H9 (cell line): ENCODE data around the gene RNU4-1. TPM values are rescaled to one million over a fixed set of nuclear protein-coding genes. Genes with fewer than 3 reads are reported as not detected.
A peak's percentile ranks its signal among the peaks of the same experiment; 100 is the strongest.

ENCODE experiments used
- DNase-seq: peaks from one replicate; pipeline ENCODE4 v3.0.0-alpha.2; 2017
- H2AFZ ChIP-seq: one replicate; pipeline ENCODE4 v1.6.1; 2013; ENCODE audit warnings: mild to moderate bottlenecking, low read length, control low read depth, moderate library complexity
- H2AK5ac ChIP-seq: 2 replicates; pipeline ENCODE4 v1.6.1; 2013; ENCODE audit warnings: low read length, control low read depth, mixed read lengths; ENCODE audit not compliant: insufficient read length
- H2BK120ac ChIP-seq: one replicate; pipeline ENCODE4 v1.6.1; 2013; ENCODE audit warnings: low read depth, mild to moderate bottlenecking, low read length, control low read depth, inconsistent platforms; ENCODE audit not compliant: poor library complexity, severe bottlenecking
- H2BK12ac ChIP-seq: 2 replicates; pipeline ENCODE4 v1.6.1; 2013; ENCODE audit warnings: low read length, control low read depth, mixed read lengths, low read depth; ENCODE audit not compliant: insufficient read length
- H2BK15ac ChIP-seq: 2 replicates; pipeline ENCODE4 v1.6.1; 2013; ENCODE audit warnings: low read depth, low read length, control low read depth
- H2BK20ac ChIP-seq: one replicate; pipeline ENCODE4 v1.6.1; 2013; ENCODE audit warnings: low read depth, mild to moderate bottlenecking, low read length, control low read depth, inconsistent platforms; ENCODE audit not compliant: poor library complexity, severe bottlenecking
- H2BK5ac ChIP-seq: 2 replicates; pipeline ENCODE4 v1.6.1; 2013; ENCODE audit warnings: low read length, control low read depth, mixed read lengths; ENCODE audit not compliant: insufficient read length
- H3K14ac ChIP-seq: 2 replicates; pipeline ENCODE4 v1.6.1; 2013; ENCODE audit warnings: low read length, control low read depth; ENCODE audit not compliant: insufficient read depth
- H3K18ac ChIP-seq: 2 replicates; pipeline ENCODE4 v1.6.1; 2013; ENCODE audit warnings: low read depth, mild to moderate bottlenecking, mixed read lengths, low read length, control low read depth; ENCODE audit not compliant: insufficient read length
- H3K23ac ChIP-seq: 2 replicates; pipeline ENCODE4 v1.6.1; 2013; ENCODE audit warnings: low read length, control low read depth, mixed read lengths, low read depth; ENCODE audit not compliant: insufficient read length
- H3K23me2 ChIP-seq: 2 replicates; pipeline ENCODE4 v1.6.1; 2013; ENCODE audit warnings: low read depth, mild to moderate bottlenecking, mixed read lengths, low read length, control low read depth; ENCODE audit not compliant: insufficient read length, poor library complexity, severe bottlenecking
- H3K27ac ChIP-seq: 2 replicates; pipeline ENCODE4 v1.5.1; 2013; ENCODE audit warnings: low read length, control low read depth, mixed read lengths, low read depth; ENCODE audit not compliant: insufficient read length
- H3K27me3 ChIP-seq: 2 replicates; pipeline ENCODE4 v1.6.1; 2013; ENCODE audit warnings: low read length, control low read depth, inconsistent platforms; ENCODE audit not compliant: insufficient read depth
- H3K4ac ChIP-seq: 2 replicates; pipeline ENCODE4 v1.6.1; 2013; ENCODE audit warnings: low read depth, mild to moderate bottlenecking, control low read depth, inconsistent platforms, low read length, moderate library complexity
- H3K4me1 ChIP-seq: 2 replicates; pipeline ENCODE4 v1.6.1; 2013; ENCODE audit warnings: low read length, control low read depth, inconsistent platforms; ENCODE audit not compliant: insufficient read depth
- H3K4me2 ChIP-seq: 2 replicates; pipeline ENCODE4 v1.6.1; 2013; ENCODE audit warnings: low read length, control low read depth, mixed read lengths; ENCODE audit not compliant: insufficient read length, insufficient read depth
- H3K56ac ChIP-seq: 2 replicates; pipeline ENCODE4 v1.6.1; 2013; ENCODE audit warnings: low read depth, mild to moderate bottlenecking, mixed read lengths, low read length, control low read depth; ENCODE audit not compliant: insufficient read length
- H3K79me1 ChIP-seq: 2 replicates; pipeline ENCODE4 v1.6.1; 2013; ENCODE audit warnings: low read depth, mild to moderate bottlenecking, moderate library complexity, low read length, control low read depth, inconsistent platforms; ENCODE audit not compliant: insufficient read depth, poor library complexity, severe bottlenecking
- H3K79me2 ChIP-seq: 2 replicates; pipeline ENCODE4 v1.6.1; 2013; ENCODE audit warnings: low read length, control low read depth, inconsistent platforms; ENCODE audit not compliant: insufficient read depth
- H3K9ac ChIP-seq: 2 replicates; pipeline ENCODE4 v1.6.1; 2013; ENCODE audit warnings: low read length, control low read depth, mixed read lengths; ENCODE audit not compliant: insufficient read length; ENCODE audit errors: extremely low read depth
- H3K9me3 ChIP-seq: one replicate; pipeline ENCODE4 v1.6.1; 2013; ENCODE audit warnings: low read depth, low read length, inconsistent platforms; ENCODE audit not compliant: control insufficient read depth
- H3T11ph ChIP-seq: one replicate; pipeline ENCODE4 v1.6.1; 2013; ENCODE audit warnings: mild to moderate bottlenecking, low read length, control low read depth, inconsistent platforms
- H4K20me1 ChIP-seq: one replicate; pipeline ENCODE4 v1.6.1; 2013; ENCODE audit not compliant: control insufficient read depth, insufficient read length, insufficient read depth
- H4K5ac ChIP-seq: 2 replicates; pipeline ENCODE4 v1.6.1; 2013; ENCODE audit warnings: low read depth, mild to moderate bottlenecking, mixed read lengths, low read length, control low read depth; ENCODE audit not compliant: insufficient read length
- H4K8ac ChIP-seq: replicated peaks from 2 replicates; pipeline ENCODE4 v1.6.1; 2013; ENCODE audit warnings: low read length, control low read depth, mixed read lengths, low read depth; ENCODE audit not compliant: insufficient read length
- H4K91ac ChIP-seq: 2 replicates; pipeline ENCODE4 v1.6.1; 2013; ENCODE audit warnings: low read depth, mild to moderate bottlenecking, moderate library complexity, mixed read lengths, low read length, control low read depth; ENCODE audit not compliant: insufficient read length
- H3K27ac Mint-ChIP-seq, 3 experiments: 2 replicates in 2 of 3; 3 replicates in 1 of 3; pipeline ENCODE4 v1.8.0; 2020 to 2021; ENCODE audit warnings: mixed read lengths in 3 of 3, mild to moderate bottlenecking in 1 of 3, moderate library complexity in 1 of 3
- H3K27me3 Mint-ChIP-seq: 2 replicates; pipeline ENCODE4 v1.8.0; 2021; ENCODE audit warnings: low read depth, mild to moderate bottlenecking, moderate library complexity, mixed read lengths
- H3K36me3 Mint-ChIP-seq, 3 experiments: 2 replicates in 2 of 3; 3 replicates in 1 of 3; pipeline ENCODE4 v1.8.0; 2020 to 2021; ENCODE audit warnings: low read depth in 3 of 3, mixed read lengths in 3 of 3; ENCODE audit not compliant: insufficient read depth in 1 of 3
- H3K4me1 Mint-ChIP-seq, 2 experiments: 2 replicates each; pipeline ENCODE4 v1.8.0; 2020; ENCODE audit warnings: mixed read lengths in 2 of 2
- H3K4me3 Mint-ChIP-seq, 2 experiments: 2 replicates in 1 of 2; 3 replicates in 1 of 2; pipeline ENCODE4 v1.8.0; 2020 to 2021; ENCODE audit warnings: mild to moderate bottlenecking in 2 of 2, mixed read lengths in 2 of 2, moderate library complexity in 1 of 2
- H3K9me3 Mint-ChIP-seq, 2 experiments: 2 replicates in 1 of 2; 3 replicates in 1 of 2; pipeline ENCODE4 v1.8.0; 2020; ENCODE audit warnings: mild to moderate bottlenecking in 2 of 2, mixed read lengths in 2 of 2, moderate library complexity in 1 of 2
- WGBS: extraction: QIAGEN DNeasy Blood & Tissue Kit; methylation state at CpG from one replicate; pipeline ENCODE4 v1.1.7; 2013; ENCODE audit warnings: missing lambda C conversion rate, low lambda C conversion rate, mixed read lengths; ENCODE audit not compliant: insufficient read length; ENCODE audit errors: extremely low coverage; 5-methylcytosine and 5-hydroxymethylcytosine counted together
- total RNA-seq: library from RNA; stranded (reverse); gene quantifications from 2 replicates; pipeline ENCODE4 v1.2.1, GENCODE V29; 2021
- TF ChIP-seq, protein P1 (sequence below): fragments of 200-600 bp; sonication (generic); conservative IDR thresholded peaks from 3 replicates; pipeline ENCODE4 v1.8.0; 2021; ENCODE audit warnings: antibody characterized with exemption, mild to moderate bottlenecking

Gene RNU4-1
- total RNA-seq, 1 experiment from 2014 or later: 3,262 TPM

DNA sequence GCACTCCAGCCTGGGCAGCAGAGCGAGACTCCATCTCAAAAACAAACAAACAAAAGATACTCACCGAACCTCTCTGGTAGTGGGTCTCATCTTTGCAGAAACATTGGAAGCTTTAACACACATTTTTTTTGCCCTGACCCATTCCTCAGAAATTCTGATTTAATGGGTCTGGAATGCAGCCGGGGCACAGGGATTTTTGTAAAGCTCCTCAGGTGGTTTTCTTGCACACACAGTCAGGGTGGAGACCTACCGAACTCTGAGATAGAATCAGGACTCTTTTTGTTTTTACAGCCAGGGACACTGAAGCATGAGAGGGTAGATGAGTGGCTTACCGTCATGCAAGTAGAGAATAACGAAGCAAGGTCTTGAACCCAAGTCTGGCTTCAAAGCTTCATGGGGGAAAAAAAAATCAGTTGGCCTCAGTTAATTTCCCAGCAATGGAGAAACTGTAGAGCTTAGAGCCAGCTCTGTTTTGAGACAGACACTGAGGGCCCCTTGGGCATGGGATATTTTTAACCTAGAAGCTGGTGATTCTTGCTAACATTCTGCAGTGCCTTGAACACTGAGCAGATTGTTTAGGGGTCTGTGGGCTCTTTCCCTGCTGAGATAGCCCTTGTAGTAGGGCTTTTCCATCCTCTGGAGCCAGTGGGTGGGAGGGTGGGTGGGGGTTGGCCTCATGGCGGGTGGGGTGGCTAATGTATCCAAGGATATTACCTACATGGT is 6.1 kb downstream of the RNU4-1 start:
- DNase-seq: no peak
- Histone ChIP-seq H3K4me1 (no peaks in the 10 kb centered on the region), H3K27me3 (no peaks in the 10 kb centered on the region), H2BK20ac (no peak overlapping the region), H3K23ac (no peak overlapping the region), H3K56ac (no peak overlapping the region), H2AK5ac (no peak overlapping the region), H3K4ac (no peak overlapping the region), H4K20me1 (no peaks in the 10 kb centered on the region), H3K4me2 (no peak overlapping the region), H2BK12ac (no peak overlapping the region), H2AFZ (no peak overlapping the region), H4K8ac (no peak overlapping the region), H3K27ac (no peak overlapping the region), H3K23me2 (peaks cover 2% of the 10 kb centered on the region), H2BK5ac (no peak overlapping the region), H3K79me2 (no peaks in the 10 kb centered on the region), H2BK15ac (no peak overlapping the region), H3K18ac (no peak overlapping the region), H3K14ac (no peak overlapping the region), H3K9me3 (no peaks in the 10 kb centered on the region), H4K5ac (no peak overlapping the region), H3K9ac (no peak overlapping the region), H3K79me1 (no peaks in the 10 kb centered on the region), H4K91ac (no peak overlapping the region), H3T11ph (no peak overlapping the region), H2BK120ac (no peak overlapping the region)
- no CpG with 5 or more reads among the region's 7 CpGs for WGBS
- H3K27me3 Mint-ChIP-seq: no peaks in the 10 kb centered on the region; the same call in none of the 2 replicates
- no peaks in the 10 kb centered on the region for H3K36me3 Mint-ChIP-seq
- TF ChIP-seq, protein P1, sequence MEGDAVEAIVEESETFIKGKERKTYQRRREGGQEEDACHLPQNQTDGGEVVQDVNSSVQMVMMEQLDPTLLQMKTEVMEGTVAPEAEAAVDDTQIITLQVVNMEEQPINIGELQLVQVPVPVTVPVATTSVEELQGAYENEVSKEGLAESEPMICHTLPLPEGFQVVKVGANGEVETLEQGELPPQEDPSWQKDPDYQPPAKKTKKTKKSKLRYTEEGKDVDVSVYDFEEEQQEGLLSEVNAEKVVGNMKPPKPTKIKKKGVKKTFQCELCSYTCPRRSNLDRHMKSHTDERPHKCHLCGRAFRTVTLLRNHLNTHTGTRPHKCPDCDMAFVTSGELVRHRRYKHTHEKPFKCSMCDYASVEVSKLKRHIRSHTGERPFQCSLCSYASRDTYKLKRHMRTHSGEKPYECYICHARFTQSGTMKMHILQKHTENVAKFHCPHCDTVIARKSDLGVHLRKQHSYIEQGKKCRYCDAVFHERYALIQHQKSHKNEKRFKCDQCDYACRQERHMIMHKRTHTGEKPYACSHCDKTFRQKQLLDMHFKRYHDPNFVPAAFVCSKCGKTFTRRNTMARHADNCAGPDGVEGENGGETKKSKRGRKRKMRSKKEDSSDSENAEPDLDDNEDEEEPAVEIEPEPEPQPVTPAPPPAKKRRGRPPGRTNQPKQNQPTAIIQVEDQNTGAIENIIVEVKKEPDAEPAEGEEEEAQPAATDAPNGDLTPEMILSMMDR: no peak
- H3K4me3 Mint-ChIP-seq: no peak overlapping the region
- H3K27ac Mint-ChIP-seq: peak overlapping the region in 1 of 3 experiments; percentile 55; a peak in 3 of 7 replicates
- peaks cover 21 to 23% of the 10 kb centered on the region in 2 experiments for H3K4me1 Mint-ChIP-seq
- no peaks in the 10 kb centered on the region for H3K9me3 Mint-ChIP-seq
